HEK293T (cell line): ENCODE results near the gene DCST2.

Experiments used
- CTCF ChIA-PET: fragments of 350-600 bp; formaldehyde crosslinking; extraction: SDS; loops from one replicate; lab custom pipeline; 2021; ENCODE audit warnings: antibody characterized with exemption, inconsistent platforms; lab: Yijun Ruan, JAX
- POLR2A ChIA-PET: fragments of 350-600 bp; formaldehyde crosslinking; extraction: SDS; loops from one replicate; lab custom pipeline; 2020; ENCODE audit warnings: antibody characterized with exemption, inconsistent platforms; lab: Yijun Ruan, JAX
- DNase-seq: peaks from one replicate; pipeline ENCODE4 v3.0.0; 2012; ENCODE audit warnings: mixed read lengths; ENCODE audit errors: extremely low spot score
- ARNT ChIP-seq: fragments of 450-650 bp; IDR thresholded peaks from 2 replicates; pipeline ENCODE4 v1.6.1; 2017; ENCODE audit warnings: mild to moderate bottlenecking
- BHLHE40 ChIP-seq: fragments of 450-650 bp; IDR thresholded peaks from 2 replicates; pipeline ENCODE4 v1.6.1; 2016; ENCODE audit warnings: mild to moderate bottlenecking, moderate library complexity, borderline replicate concordance
- CTBP1 ChIP-seq: fragments of 450-650 bp; IDR thresholded peaks from 2 replicates; pipeline ENCODE4 v1.6.1; 2016; ENCODE audit warnings: borderline replicate concordance
- ELF4 ChIP-seq: fragments of 450-650 bp; IDR thresholded peaks from 2 replicates; pipeline ENCODE4 v1.6.1; 2017; ENCODE audit warnings: antibody characterized with exemption
- FOXA1 ChIP-seq: fragments of 450-650 bp; IDR thresholded peaks from 2 replicates; pipeline ENCODE4 v1.6.1; 2016; ENCODE audit warnings: mild to moderate bottlenecking
- FOXK2 ChIP-seq: fragments of 450-650 bp; IDR thresholded peaks from 2 replicates; pipeline ENCODE4 v1.6.1; 2016; ENCODE audit warnings: mild to moderate bottlenecking
- FOXM1 ChIP-seq: fragments of 450-650 bp; IDR thresholded peaks from 2 replicates; pipeline ENCODE4 v1.6.1; 2017; ENCODE audit warnings: mild to moderate bottlenecking, borderline replicate concordance
- HDGF ChIP-seq: fragments of 450-650 bp; IDR thresholded peaks from 2 replicates; pipeline ENCODE4 v1.6.1; 2017; ENCODE audit warnings: antibody characterized with exemption, borderline replicate concordance
- L3MBTL2 ChIP-seq: fragments of 450-650 bp; conservative IDR thresholded peaks from 2 replicates; pipeline ENCODE4 v1.6.1; 2016; ENCODE audit warnings: mild to moderate bottlenecking
- LEF1 ChIP-seq: fragments of 450-650 bp; IDR thresholded peaks from 2 replicates; pipeline ENCODE4 v1.6.1; 2017; ENCODE audit warnings: mild to moderate bottlenecking, borderline replicate concordance
- NFRKB ChIP-seq: fragments of 450-650 bp; IDR thresholded peaks from 2 replicates; pipeline ENCODE4 v1.6.1; 2016; ENCODE audit warnings: mild to moderate bottlenecking, moderate library complexity
- SP1 ChIP-seq: fragments of 450-650 bp; IDR thresholded peaks from 2 replicates; pipeline ENCODE4 v1.6.1; 2017
- SUZ12 ChIP-seq: fragments of 450-650 bp; IDR thresholded peaks from 2 replicates; pipeline ENCODE4 v1.6.1; 2016; ENCODE audit warnings: mild to moderate bottlenecking
- TARDBP ChIP-seq: fragments of 450-650 bp; IDR thresholded peaks from 2 replicates; pipeline ENCODE4 v1.6.1; 2016
- ZNF384 ChIP-seq: fragments of 450-650 bp; IDR thresholded peaks from 2 replicates; pipeline ENCODE4 v1.6.1; 2016
- TF ChIP-seq, protein P1 (sequence below): fragments of 450-650 bp; IDR thresholded peaks from 2 replicates; pipeline ENCODE4 v1.6.1; 2016

The DCST2 gene

GRCh38 chr1:155017041-155017945 is 16.3 kb downstream of the DCST2 start:
- TF ChIP-seq CTBP1 = no peak; the same call in 1 of the 2 replicates
- no peak for TF ChIP-seq FOXM1
- 0 out of 2 replicates have a peak, but pooled peaks have one; percentile 65 for TF ChIP-seq HDGF
- POLR2A ChIA-PET = interaction anchor here (0.6 to 5.3 kb wide), 14 partner anchors 8 to 56 kb away, joined by 3 to 43 read pairs (median 4); partner anchors contain the start of genes ADAM15, LENEP and SHC1
- CTCF ChIA-PET = interaction anchor here (0.6 to 4.3 kb wide), 25 partner anchors 9 to 291 kb away, joined by 3 to 45 read pairs (median 4); partner anchors contain the start of genes DCST1, DCST2, EFNA3 and FLAD1
- DNase-seq = peak; percentile 93

DNA sequence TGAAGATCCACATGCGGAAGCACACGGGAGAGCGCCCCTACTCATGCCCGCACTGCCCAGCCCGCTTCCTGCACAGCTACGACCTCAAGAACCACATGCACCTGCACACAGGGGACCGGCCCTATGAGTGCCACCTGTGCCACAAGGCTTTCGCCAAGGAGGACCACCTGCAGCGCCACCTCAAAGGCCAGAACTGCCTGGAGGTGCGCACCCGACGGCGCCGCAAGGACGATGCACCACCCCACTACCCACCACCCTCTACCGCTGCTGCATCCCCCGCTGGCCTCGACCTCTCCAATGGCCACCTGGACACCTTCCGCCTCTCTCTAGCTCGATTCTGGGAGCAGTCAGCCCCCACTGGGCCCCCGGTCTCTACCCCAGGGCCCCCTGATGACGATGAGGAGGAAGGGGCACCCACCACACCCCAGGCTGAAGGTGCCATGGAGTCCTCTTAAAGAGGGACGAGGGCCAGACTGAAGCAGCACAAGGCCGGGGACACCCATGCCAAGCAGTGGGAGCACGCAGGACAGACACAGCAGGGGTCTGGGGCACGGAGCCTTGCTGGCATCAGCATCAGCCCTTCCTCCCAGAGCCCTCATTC is 17.2 kb downstream of the DCST2 start:
- ChIA-PET POLR2A (interaction anchor here (0.7 to 5.3 kb wide), 8 partner anchors 9 to 55 kb away, joined by 3 to 43 read pairs (median 7); partner anchors contain the start of genes ADAM15 and SHC1), CTCF (interaction anchor here (0.6 to 4.3 kb wide), 5 partner anchors 13 to 46 kb away, joined by 3 to 45 read pairs (median 5); partner anchors contain the start of genes LENEP and SHC1)
- no peak for DNase-seq
- TF ChIP-seq HDGF (no peak), CTBP1 (no peak), FOXK2 (no peak), ARNT (no peak), SP1 (no peak), SUZ12 (no peak), FOXA1 (no peak)

DNA sequence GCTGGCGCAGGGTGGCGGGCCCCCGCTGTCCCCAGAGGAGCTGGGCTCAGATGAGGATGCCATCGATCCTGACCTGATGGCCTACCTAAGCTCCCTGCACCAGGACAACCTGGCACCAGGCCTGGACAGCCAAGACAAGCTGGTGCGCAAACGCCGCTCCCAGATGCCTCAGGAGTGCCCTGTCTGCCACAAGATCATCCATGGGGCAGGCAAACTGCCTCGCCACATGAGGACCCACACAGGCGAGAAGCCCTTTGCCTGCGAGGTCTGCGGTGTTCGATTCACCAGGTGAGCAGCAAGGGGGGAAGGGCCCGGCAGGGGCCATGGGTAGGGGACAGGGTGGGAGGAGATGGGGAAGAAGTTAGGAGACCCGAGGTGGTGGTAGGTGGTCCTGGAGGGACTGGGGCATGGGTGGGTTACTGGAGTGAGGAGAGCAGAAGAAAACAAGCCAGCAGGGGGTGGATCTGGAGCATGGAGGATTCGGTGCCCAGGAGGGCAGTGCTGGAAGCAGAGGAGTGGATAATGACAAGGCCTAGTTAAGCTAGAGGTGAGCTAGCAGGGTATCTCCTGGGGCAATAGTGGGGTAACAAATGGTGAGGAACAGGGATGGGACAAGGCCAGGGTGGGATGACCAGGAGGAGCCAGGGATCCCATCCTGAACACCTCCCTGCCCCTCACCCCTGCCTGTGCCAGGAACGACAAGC is 17.9 kb downstream of the DCST2 start:
- CTCF ChIA-PET = interaction anchor here (1.1 to 4.3 kb wide), 2 partner anchors 19 to 42 kb away, joined by 3 to 45 read pairs; partner anchors contain the start of gene LENEP

GRCh38 chr1:155014709-155015508 is 18.7 kb downstream of the DCST2 start:
- ChIA-PET CTCF (interaction anchor here (1.1 to 4.3 kb wide), 2 partner anchors 18 to 41 kb away, joined by 3 to 45 read pairs; partner anchors contain the start of gene LENEP), POLR2A (interaction anchor here (1.1 to 5.3 kb wide), 6 partner anchors 8 to 53 kb away, joined by 4 to 43 read pairs (median 7); partner anchors contain the start of genes ADAM15 and PYGO2)
- no peak for TF ChIP-seq ARNT
- TF ChIP-seq HDGF = no peak
- TF ChIP-seq L3MBTL2 = no peak
- no peak for TF ChIP-seq FOXA1
- TF ChIP-seq TARDBP = no peak
- TF ChIP-seq ZNF384 = no peak
- TF ChIP-seq, protein P1, sequence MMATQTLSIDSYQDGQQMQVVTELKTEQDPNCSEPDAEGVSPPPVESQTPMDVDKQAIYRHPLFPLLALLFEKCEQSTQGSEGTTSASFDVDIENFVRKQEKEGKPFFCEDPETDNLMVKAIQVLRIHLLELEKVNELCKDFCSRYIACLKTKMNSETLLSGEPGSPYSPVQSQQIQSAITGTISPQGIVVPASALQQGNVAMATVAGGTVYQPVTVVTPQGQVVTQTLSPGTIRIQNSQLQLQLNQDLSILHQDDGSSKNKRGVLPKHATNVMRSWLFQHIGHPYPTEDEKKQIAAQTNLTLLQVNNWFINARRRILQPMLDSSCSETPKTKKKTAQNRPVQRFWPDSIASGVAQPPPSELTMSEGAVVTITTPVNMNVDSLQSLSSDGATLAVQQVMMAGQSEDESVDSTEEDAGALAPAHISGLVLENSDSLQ = no peak
- no peak for TF ChIP-seq FOXK2
- no peak for TF ChIP-seq FOXM1
- TF ChIP-seq BHLHE40 = no peak
- no peak for TF ChIP-seq NFRKB
- no peak for TF ChIP-seq SUZ12
- TF ChIP-seq SP1 = no peak
- TF ChIP-seq CTBP1 = no peak
- TF ChIP-seq ELF4 = no peak
- no peak for TF ChIP-seq LEF1
- DNase-seq = no peak

More for the DNA sequence above, 17.9 kb downstream of the DCST2 start:
- POLR2A ChIA-PET = interaction anchor here (1.1 to 5.3 kb wide), 7 partner anchors 9 to 54 kb away, joined by 3 to 43 read pairs (median 6); partner anchors contain the start of genes ADAM15, PYGO2 and SHC1
- no peak for TF ChIP-seq SUZ12
- no peak for TF ChIP-seq ARNT
- no peak for TF ChIP-seq NFRKB
- no peak for DNase-seq

- no peak for DNase-seq
- POLR2A ChIA-PET = interaction anchor here (1.9 to 5.3 kb wide), 3 partner anchors 9 to 181 kb away, joined by 4 to 43 read pairs (median 8); no protein-coding TSS in a partner anchor
- TF ChIP-seq, protein P1 = no peak
- TF ChIP-seq L3MBTL2 (no peak), ELF4 (no peak), FOXK2 (no peak), FOXA1 (no peak), HDGF (no peak), ARNT (no peak), SUZ12 (no peak), ZNF384 (no peak), TARDBP (no peak), CTBP1 (no peak), BHLHE40 (no peak), SP1 (no peak), LEF1 (no peak)
- CTCF ChIA-PET = interaction anchor here (4.3 kb wide), 1 partner anchor 17 kb away, joined by 45 read pairs; the partner anchor contains the start of gene LENEP
These were observed 19.9 kb downstream of the DCST2 start for GRCh38 chr1:155013632-155014031.
